ENCODE measurements around the gene DLG4.
"Not testable (repeated sequence)": the region's sequence is repeated elsewhere in the genome, so short reads cannot be mapped to it uniquely, and the experiment has no call there.

The DLG4 gene

GRCh38 chr17:7249830-7250229, 30.2 kb upstream of the DLG4 start:
- no peaks in the 10 kb centered on the region for H3K27me3 ChIP-seq (ENCODE audit: control insufficient read depth, insufficient read depth, low read length)
- H3K36me3 ChIP-seq (ENCODE audit: control insufficient read depth, insufficient read depth, low read length): no peaks in the 10 kb centered on the region
- H3K4me2 ChIP-seq (ENCODE audit: low read length): peak overlapping the region; percentile 95
- H3K27ac ChIP-seq: no peak overlapping the region
- no peak for TF ChIP-seq CTCF (IDR thresholded peaks at IDR 0.05)
- H3K4me3 ChIP-seq (ENCODE audit: low read depth, low read length): peak overlapping the region; percentile 89
- no peaks in the 10 kb centered on the region for H3K9me3 ChIP-seq (ENCODE audit: control insufficient read depth, low read length)
- no peak overlapping the region for H3K9ac ChIP-seq
- peaks cover 50% of the 10 kb centered on the region for H3K79me2 ChIP-seq
- H3K4me1 ChIP-seq: peaks cover 20% of the 10 kb centered on the region
- H2AFZ ChIP-seq: no peak overlapping the region

- H3K9me3 ChIP-seq (ENCODE audit: control insufficient read depth, low read length): no peaks in the 10 kb centered on the region
- H3K27me3 ChIP-seq (ENCODE audit: control insufficient read depth, insufficient read depth, low read length): no peaks in the 10 kb centered on the region
- no peaks in the 10 kb centered on the region for H3K36me3 ChIP-seq (ENCODE audit: control insufficient read depth, insufficient read depth, low read length)
- no peak for TF ChIP-seq CTCF (IDR thresholded peaks at IDR 0.05)
- H2AFZ ChIP-seq: no peak overlapping the region
- no peak overlapping the region for H3K9ac ChIP-seq
- no peak overlapping the region for H3K4me3 ChIP-seq (ENCODE audit: low read depth, low read length)
- H3K79me2 ChIP-seq: peaks cover 48% of the 10 kb centered on the region
- H3K4me2 ChIP-seq (ENCODE audit: low read length): no peak overlapping the region
- H3K4me1 ChIP-seq: peaks cover 20% of the 10 kb centered on the region
- H3K27ac ChIP-seq: no peak overlapping the region
These were observed 29.6 kb upstream of the DLG4 start for GRCh38 chr17:7249214-7249613.

GRCh38 chr17:7248796-7249195, 29.2 kb upstream of the DLG4 start:
- Histone ChIP-seq H3K27me3 (ENCODE audit: control insufficient read depth, insufficient read depth, low read length) (no peaks in the 10 kb centered on the region), H3K36me3 (ENCODE audit: control insufficient read depth, insufficient read depth, low read length) (no peaks in the 10 kb centered on the region), H3K79me2 (peaks cover 46% of the 10 kb centered on the region), H3K9me3 (ENCODE audit: control insufficient read depth, low read length) (no peaks in the 10 kb centered on the region), H3K4me3 (ENCODE audit: low read depth, low read length) (no peak overlapping the region), H3K27ac (no peak overlapping the region), H3K9ac (no peak overlapping the region), H3K4me2 (ENCODE audit: low read length) (no peak overlapping the region), H2AFZ (no peak overlapping the region), H3K4me1 (peaks cover 20% of the 10 kb centered on the region)
- no peak for TF ChIP-seq CTCF (IDR thresholded peaks at IDR 0.05)

- H3K79me2 ChIP-seq: peaks cover 39% of the 10 kb centered on the region
- H2AFZ ChIP-seq: no peak overlapping the region
- TF ChIP-seq CTCF (IDR thresholded peaks at IDR 0.05): no peak
- H3K27ac ChIP-seq: no peak overlapping the region
- H3K27me3 ChIP-seq (ENCODE audit: control insufficient read depth, insufficient read depth, low read length): no peaks in the 10 kb centered on the region
- no peak overlapping the region for H3K9ac ChIP-seq
- no peak overlapping the region for H3K4me3 ChIP-seq (ENCODE audit: low read depth, low read length)
- no peaks in the 10 kb centered on the region for H3K9me3 ChIP-seq (ENCODE audit: control insufficient read depth, low read length)
- H3K36me3 ChIP-seq (ENCODE audit: control insufficient read depth, insufficient read depth, low read length): no peaks in the 10 kb centered on the region
- no peak overlapping the region for H3K4me2 ChIP-seq (ENCODE audit: low read length)
- peaks cover 19% of the 10 kb centered on the region for H3K4me1 ChIP-seq
These were observed 27.1 kb upstream of the DLG4 start for GRCh38 chr17:7246779-7247178.

GRCh38 chr17:7243838-7244237, 24.2 kb upstream of the DLG4 start:
- not testable (repeated sequence) for H3K9ac ChIP-seq; H2AFZ ChIP-seq; H3K9me3 ChIP-seq (ENCODE audit: control insufficient read depth, low read length); H3K27me3 ChIP-seq (ENCODE audit: control insufficient read depth, insufficient read depth, low read length); H3K4me2 ChIP-seq (ENCODE audit: low read length); H3K36me3 ChIP-seq (ENCODE audit: control insufficient read depth, insufficient read depth, low read length)
- H3K79me2 ChIP-seq: peaks cover 20% of the 10 kb centered on the region
- H3K4me1 ChIP-seq: peaks cover 19% of the 10 kb centered on the region
- H3K4me3 ChIP-seq (ENCODE audit: low read depth, low read length): peak overlapping the region; percentile 94
- peak overlapping the region; percentile 94 for H3K27ac ChIP-seq
